ENCODE measurements around the gene WHRN.

- TF ChIP-seq YY1 (IDR thresholded peaks at IDR 0.05; ENCODE audit: insufficient read depth, insufficient read length) (no peak), SUZ12 (IDR thresholded peaks at IDR 0.05; ENCODE audit: extremely low read depth, insufficient read depth, insufficient read length) (no peak), ZNF274 (IDR thresholded peaks at IDR 0.05; ENCODE audit: low read depth, low read length) (no peak)
These were observed at the start of gene WHRN for GRCh38 chr9:114505187-114506081.

All from NT2/D1 (cell line).